Natural killer cell (primary cell): Measurements from ENCODE around the gene DGLUCY. TPM values are rescaled to one million over a fixed set of nuclear protein-coding genes. Genes with fewer than 3 reads are reported as not detected.
"Not testable (repeated sequence)": the region's sequence is repeated elsewhere in the genome, so short reads cannot be mapped to it uniquely, and the experiment has no call there.

Experiments
- ATAC-seq, 3 donors: fragments of 150-1000 bp in 2 of 3; fragments of 200-7000 bp in 1 of 3; cut with Tn5 transposase; 1 replicate in 1 of 3; 2 replicates in 2 of 3; pipeline ENCODE4 v1.10.0; 2021; ENCODE audit warnings: mild to moderate bottlenecking in 2 of 3, moderate library complexity in 2 of 3
- DNase-seq, 2 donors: peaks; one replicate each; pipeline versions ENCODE4 v3.0.0 to v3.0.0-alpha.2; 2013 to 2021; ENCODE audit warnings: mixed read lengths in 1 of 2
- H3K27ac ChIP-seq: one replicate; pipeline ENCODE4 v1.5.1; 2013; ENCODE audit warnings: mild to moderate bottlenecking, low read length
- H3K27me3 ChIP-seq: one replicate; pipeline ENCODE4 v1.6.1; 2013; ENCODE audit warnings: low read length; ENCODE audit not compliant: control insufficient read depth, insufficient read depth
- H3K36me3 ChIP-seq: one replicate; pipeline ENCODE4 v1.6.1; 2013; ENCODE audit warnings: low read length; ENCODE audit not compliant: control insufficient read depth, insufficient read depth
- H3K4me1 ChIP-seq: one replicate; pipeline ENCODE4 v1.6.1; 2013; ENCODE audit warnings: low read length; ENCODE audit not compliant: control insufficient read depth, insufficient read depth
- H3K4me3 ChIP-seq: one replicate; pipeline ENCODE4 v1.5.1; 2013; ENCODE audit warnings: low read length
- H3K9me3 ChIP-seq: one replicate; pipeline ENCODE4 v1.6.1; 2013; ENCODE audit warnings: low read length; ENCODE audit not compliant: control insufficient read depth, insufficient read depth
- H3K27ac Mint-ChIP-seq, 2 donors: one replicate each; pipeline ENCODE4 v1.8.0; 2022; ENCODE audit warnings: mild to moderate bottlenecking in 2 of 2, mixed read lengths in 2 of 2, moderate library complexity in 1 of 2
- H3K27me3 Mint-ChIP-seq, 2 donors: one replicate each; pipeline ENCODE4 v1.8.0; 2022; ENCODE audit warnings: low read depth in 2 of 2, mixed read lengths in 2 of 2
- H3K36me3 Mint-ChIP-seq: one replicate; pipeline ENCODE4 v1.8.0; 2022; ENCODE audit warnings: mixed read lengths
- H3K4me1 Mint-ChIP-seq, 2 donors: one replicate each; pipeline ENCODE4 v1.8.0; 2022; ENCODE audit warnings: mixed read lengths in 2 of 2
- H3K4me3 Mint-ChIP-seq: one replicate; pipeline ENCODE4 v1.8.0; 2022; ENCODE audit warnings: mild to moderate bottlenecking, moderate library complexity, mixed read lengths
- H3K9me3 Mint-ChIP-seq, 2 donors: one replicate each; pipeline ENCODE4 v1.8.0; 2022; ENCODE audit warnings: mixed read lengths in 2 of 2
- WGBS: methylation state at CpG from one replicate; pipeline ENCODE4 v1.1.7; 2013; ENCODE audit warnings: missing lambda C conversion rate; ENCODE audit not compliant: insufficient coverage; 5-methylcytosine and 5-hydroxymethylcytosine counted together
- intact Hi-C: fragments of 100-400 bp; cut with micrococcal nuclease; formaldehyde crosslinking; loops from one replicate; pipeline ENCODE4 v1.14.2; 2022
- total RNA-seq, 4 donors: library from RNA; stranded (reverse); fragments of 120-200 nt in 1 of 4; gene quantifications; one replicate each; pipeline versions ENCODE4 v1.2.3 to v1.2.4, GENCODE V29; 2013 to 2022
- TF ChIP-seq, protein P1 (sequence below): fragments of 200-600 bp; IDR thresholded peaks from one replicate; pipeline ENCODE4 v1.8.0; 2022; ENCODE audit warnings: antibody characterized with exemption

Gene DGLUCY
- total RNA-seq, 3 donors from 2014 or later (not counting 1 experiment from before 2014, with no cell fraction given): 108 to 142 (median 110) TPM

DNA sequence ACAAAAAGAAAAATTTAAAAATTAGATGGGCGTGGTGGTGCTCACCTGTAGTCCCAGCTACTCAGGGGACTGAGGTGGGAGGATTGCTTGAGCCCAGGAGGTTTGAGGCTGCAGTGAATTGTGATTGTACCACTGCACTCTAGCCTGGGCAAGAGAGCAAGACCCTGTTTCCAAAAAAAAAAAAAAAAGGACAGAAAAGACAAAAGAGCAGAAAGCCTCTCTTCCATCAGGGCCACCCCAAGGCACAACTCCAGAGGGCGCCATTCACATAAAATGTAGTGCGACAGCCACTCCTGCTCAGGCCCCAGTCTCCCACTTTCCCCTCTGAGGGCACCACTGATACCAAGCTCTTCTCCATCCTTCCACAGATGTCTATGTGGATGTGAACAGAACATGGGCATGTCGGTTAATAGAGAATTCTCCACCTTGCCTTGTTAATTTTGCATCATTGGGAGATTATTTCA lies 41.8 kb downstream of the DGLUCY start:
- Mint-ChIP-seq H3K4me1 (peaks cover 26 to 29% of the 10 kb centered on the region in 2 donors), H3K27ac (peak overlapping the region; percentile 86 to 90), H3K36me3 (no peaks in the 10 kb centered on the region), H3K4me3 (no peak overlapping the region), H3K9me3 (no peaks in the 10 kb centered on the region), H3K27me3 (no peaks in the 10 kb centered on the region)
- Histone ChIP-seq H3K4me3 (no peak overlapping the region), H3K36me3 (peaks cover 31% of the 10 kb centered on the region), H3K27me3 (no peaks in the 10 kb centered on the region), H3K4me1 (peaks cover 13% of the 10 kb centered on the region), H3K9me3 (no peaks in the 10 kb centered on the region), H3K27ac (no peak overlapping the region)
- no peak for ATAC-seq
- 100% methylated on average over 4 of the region's 4 CpGs for WGBS
- DNase-seq: no peak
- TF ChIP-seq, protein P1, sequence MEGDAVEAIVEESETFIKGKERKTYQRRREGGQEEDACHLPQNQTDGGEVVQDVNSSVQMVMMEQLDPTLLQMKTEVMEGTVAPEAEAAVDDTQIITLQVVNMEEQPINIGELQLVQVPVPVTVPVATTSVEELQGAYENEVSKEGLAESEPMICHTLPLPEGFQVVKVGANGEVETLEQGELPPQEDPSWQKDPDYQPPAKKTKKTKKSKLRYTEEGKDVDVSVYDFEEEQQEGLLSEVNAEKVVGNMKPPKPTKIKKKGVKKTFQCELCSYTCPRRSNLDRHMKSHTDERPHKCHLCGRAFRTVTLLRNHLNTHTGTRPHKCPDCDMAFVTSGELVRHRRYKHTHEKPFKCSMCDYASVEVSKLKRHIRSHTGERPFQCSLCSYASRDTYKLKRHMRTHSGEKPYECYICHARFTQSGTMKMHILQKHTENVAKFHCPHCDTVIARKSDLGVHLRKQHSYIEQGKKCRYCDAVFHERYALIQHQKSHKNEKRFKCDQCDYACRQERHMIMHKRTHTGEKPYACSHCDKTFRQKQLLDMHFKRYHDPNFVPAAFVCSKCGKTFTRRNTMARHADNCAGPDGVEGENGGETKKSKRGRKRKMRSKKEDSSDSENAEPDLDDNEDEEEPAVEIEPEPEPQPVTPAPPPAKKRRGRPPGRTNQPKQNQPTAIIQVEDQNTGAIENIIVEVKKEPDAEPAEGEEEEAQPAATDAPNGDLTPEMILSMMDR: no peak
- intact Hi-C loops: loop anchor here (2.0 kb wide), 1 partner anchor 87 kb away; no protein-coding TSS in a partner anchor

DNA sequence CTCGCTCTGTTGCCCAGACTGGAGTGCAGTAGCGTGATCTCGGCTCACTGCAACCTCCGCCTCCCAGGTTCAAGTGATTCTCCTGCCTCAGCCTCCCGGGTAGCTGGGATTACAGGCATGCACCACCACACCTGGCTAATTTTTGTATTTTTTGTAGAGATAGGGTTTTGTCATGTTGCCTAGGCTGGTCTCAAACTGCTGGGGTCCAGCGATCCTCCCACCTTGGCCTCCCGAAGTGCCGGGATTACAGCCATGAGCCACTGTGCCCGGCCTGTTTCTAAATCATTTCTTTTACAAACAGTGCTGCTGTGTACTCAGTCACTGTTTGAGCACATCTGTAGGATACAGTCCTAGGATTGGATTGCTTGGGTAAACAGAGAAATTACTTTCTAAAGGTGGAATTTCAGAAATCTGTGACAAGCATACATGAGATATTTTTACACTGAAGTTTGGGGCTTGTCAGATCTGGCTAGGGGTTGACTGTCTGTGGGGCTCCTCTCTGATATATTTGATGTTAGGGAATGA lies 42.3 kb downstream of the DGLUCY start:
- H3K36me3 Mint-ChIP-seq, intact Hi-C loops, DNase-seq, H3K4me3 Mint-ChIP-seq, H3K9me3 Mint-ChIP-seq, H3K9me3 ChIP-seq, H3K27ac ChIP-seq, H3K27me3 ChIP-seq, H3K4me3 ChIP-seq, H3K27me3 Mint-ChIP-seq, ATAC-seq: not testable (repeated sequence)
- H3K27ac Mint-ChIP-seq: peak overlapping the region in 1 of 2 donors; percentile 51
- WGBS: 100% methylated on average over 4 of the region's 9 CpGs
- H3K36me3 ChIP-seq: peaks cover 34% of the 10 kb centered on the region
- H3K4me1 Mint-ChIP-seq: peaks cover 26 to 29% of the 10 kb centered on the region in 2 donors
- peaks cover 13% of the 10 kb centered on the region for H3K4me1 ChIP-seq

DNA sequence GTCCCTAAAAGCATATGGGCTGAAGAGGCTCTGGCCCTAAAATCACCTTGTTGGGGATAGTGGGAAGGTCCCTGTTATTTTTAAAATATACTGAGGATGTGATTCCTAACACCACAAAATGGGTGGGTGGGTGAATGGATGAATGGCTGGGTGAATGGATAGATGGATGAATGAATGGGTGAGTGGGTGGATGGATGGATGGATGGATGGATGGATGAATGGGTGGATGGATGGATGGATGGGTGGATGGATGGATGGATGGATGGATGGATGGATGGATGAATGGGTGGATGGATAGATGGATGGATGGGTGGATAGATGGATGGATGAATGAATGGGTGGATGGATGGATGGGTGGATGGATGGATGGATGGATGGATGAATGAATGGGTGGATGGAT lies 43.0 kb downstream of the DGLUCY start:
- Histone ChIP-seq H3K4me1 (peaks cover 13% of the 10 kb centered on the region), H3K36me3 (peaks cover 40% of the 10 kb centered on the region)
- ATAC-seq, H3K9me3 ChIP-seq, H3K36me3 Mint-ChIP-seq, intact Hi-C loops, H3K9me3 Mint-ChIP-seq, H3K27me3 Mint-ChIP-seq, DNase-seq, H3K4me3 ChIP-seq, H3K27ac ChIP-seq, H3K27me3 ChIP-seq, H3K4me3 Mint-ChIP-seq: not testable (repeated sequence)
- Mint-ChIP-seq H3K4me1 (peaks cover 26 to 29% of the 10 kb centered on the region in 2 donors), H3K27ac (peak overlapping the region in 1 of 2 donors; percentile 51)

DNA sequence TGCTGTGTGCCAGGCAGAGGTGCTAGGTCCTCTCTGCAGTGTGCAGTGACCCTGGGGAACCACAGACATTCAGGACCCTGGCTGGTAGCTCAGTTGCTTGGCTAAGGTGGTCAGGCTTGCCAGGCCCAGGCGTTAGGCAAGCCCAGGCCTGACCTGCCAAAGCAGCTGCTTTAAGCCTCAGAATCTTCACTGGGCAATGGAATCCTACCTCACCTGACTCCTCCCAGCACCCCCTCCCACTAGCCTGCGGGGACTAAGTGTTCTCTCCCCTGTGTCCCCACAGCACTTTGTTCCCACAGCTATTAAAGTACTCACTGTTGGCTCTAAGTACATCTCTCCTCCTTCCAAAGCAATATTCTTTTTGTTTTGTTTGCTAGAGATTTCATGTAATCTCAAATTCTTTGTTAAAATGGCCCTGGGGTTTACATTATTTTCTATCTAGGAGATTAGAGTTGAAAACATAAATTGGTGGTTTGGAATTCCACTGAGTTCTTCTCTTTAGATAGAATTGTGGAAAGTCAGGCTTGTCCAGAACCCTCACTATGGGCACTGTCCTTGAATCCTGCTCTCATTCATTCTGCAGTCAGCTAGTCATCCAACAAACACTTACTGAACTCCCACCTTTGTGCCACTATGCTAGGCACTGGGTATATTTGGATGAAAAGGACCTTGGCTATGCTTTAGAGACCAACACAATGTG lies 44.4 kb downstream of the DGLUCY start:
- Histone ChIP-seq H3K27me3 (no peaks in the 10 kb centered on the region), H3K4me3 (no peak overlapping the region), H3K36me3 (peaks cover 52% of the 10 kb centered on the region), H3K4me1 (peaks cover 13% of the 10 kb centered on the region), H3K9me3 (no peaks in the 10 kb centered on the region), H3K27ac (no peak overlapping the region)
- DNase-seq: no peak
- WGBS: 100% methylated on average over 2 of the region's 2 CpGs
- H3K27ac Mint-ChIP-seq: no peak overlapping the region
- H3K27me3 Mint-ChIP-seq: no peaks in the 10 kb centered on the region
- TF ChIP-seq, protein P1: no peak
- H3K4me1 Mint-ChIP-seq: peaks cover 26 to 29% of the 10 kb centered on the region in 2 donors
- H3K36me3 Mint-ChIP-seq: no peaks in the 10 kb centered on the region
- no peak overlapping the region for H3K4me3 Mint-ChIP-seq
- no peaks in the 10 kb centered on the region for H3K9me3 Mint-ChIP-seq
- ATAC-seq: no peak
- intact Hi-C loops: no loop called here
